GM21423 (cell line): ENCODE data around the gene SIGLEC1.

Experiments
- ATAC-seq: cut with Tn5 transposase; IDR thresholded peaks from one replicate; pipeline ENCODE4 v1.9.1; 2021; ENCODE audit warnings: mild to moderate bottlenecking, moderate library complexity; ENCODE audit not compliant: unreplicated experiment

Gene SIGLEC1

GRCh38 chr20:3712279-3712873 lies at the start of gene SIGLEC1:
SIGLEC1 (minus strand) TSS chr20:3712600; CDS start chr20:3707128, 5,472 bp downstream.
- no peak for ATAC-seq

DNA sequence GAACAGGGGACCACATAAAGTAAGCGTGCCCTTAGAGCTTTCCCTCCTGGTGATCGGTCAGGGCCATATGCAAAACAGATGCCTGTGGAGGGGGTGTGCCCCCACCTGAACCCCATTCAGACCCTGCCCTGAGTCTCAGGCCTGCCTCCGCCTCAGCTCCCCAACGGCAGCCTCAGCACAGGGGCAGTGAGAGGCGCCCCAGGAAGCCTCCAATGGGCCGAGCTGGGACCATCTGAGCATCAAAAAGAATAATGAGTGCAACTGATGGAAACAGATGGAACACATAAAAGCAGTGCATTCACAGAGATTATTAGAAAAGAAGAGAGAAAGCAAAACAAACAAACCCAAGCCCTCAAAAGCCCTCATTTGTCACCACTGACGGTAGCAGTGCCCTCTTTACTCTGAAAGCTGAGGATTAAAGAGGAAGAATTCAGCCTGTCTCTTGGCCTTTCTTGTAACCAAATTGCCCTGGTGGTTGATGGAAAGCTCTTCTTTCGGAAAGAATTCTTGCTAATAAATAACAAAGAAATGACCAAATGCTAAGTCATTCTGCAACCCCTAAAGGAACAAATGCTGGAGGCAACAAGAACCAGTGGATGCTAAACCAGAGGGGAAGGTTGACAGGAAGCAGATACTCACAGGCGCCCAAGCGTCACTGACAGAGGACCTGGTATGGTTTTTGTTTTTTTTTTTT lies 48.4 kb upstream of the SIGLEC1 start:
- peak; percentile 57 for ATAC-seq

GRCh38 chr20:3759884-3760283 lies 47.5 kb upstream of the SIGLEC1 start:
- no peak for ATAC-seq

DNA sequence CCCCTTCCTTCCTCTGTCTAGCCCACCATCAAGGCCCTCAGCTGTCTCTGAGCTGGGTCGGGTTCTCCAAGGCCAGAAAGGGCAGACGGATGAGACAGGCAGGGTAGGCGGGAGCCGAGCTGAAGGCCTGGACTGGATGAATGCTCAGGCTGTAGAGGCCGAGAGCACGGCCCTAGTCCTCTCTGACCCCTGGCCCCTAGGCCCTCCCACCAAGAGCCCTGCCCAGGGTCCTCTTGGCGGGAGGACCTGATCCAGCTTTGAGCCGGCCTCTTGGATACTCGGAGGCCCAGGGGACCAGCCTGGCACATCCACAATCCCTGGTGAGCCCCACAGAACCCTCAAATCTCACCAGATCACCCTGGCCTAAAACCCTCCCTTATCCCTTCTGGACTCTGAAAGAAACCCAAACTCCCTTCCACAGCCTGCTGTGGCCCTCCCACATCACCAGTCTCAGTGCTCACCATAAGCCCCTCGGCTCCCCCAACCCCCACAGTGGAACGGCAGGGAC lies 47.0 kb upstream of the SIGLEC1 start:
- no peak for ATAC-seq

DNA sequence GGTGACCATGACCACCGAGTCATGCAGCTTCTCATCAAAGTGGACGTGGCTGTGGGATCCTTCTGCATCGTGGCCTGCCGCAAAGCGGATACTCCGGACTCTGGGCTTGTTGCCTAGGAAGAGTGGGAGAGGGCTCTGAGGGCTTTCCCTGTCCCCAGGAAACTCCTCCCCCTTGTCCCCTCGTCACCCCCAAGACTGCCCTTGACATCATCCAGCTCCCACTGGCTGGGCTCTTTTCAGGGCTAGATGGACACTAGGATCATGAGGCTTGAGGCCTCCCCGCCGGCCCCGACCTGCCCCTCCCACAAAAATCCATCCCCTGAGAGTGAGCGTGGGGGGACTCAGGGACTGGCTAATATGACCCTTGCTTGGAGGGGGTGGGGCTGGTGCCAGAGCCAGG lies 46.2 kb upstream of the SIGLEC1 start:
- no peak for ATAC-seq

GRCh38 chr20:3757268-3757667 lies 44.9 kb upstream of the SIGLEC1 start:
- no peak for ATAC-seq

- no peak for ATAC-seq
These were observed 43.5 kb upstream of the SIGLEC1 start for GRCh38 chr20:3755814-3756480.

DNA sequence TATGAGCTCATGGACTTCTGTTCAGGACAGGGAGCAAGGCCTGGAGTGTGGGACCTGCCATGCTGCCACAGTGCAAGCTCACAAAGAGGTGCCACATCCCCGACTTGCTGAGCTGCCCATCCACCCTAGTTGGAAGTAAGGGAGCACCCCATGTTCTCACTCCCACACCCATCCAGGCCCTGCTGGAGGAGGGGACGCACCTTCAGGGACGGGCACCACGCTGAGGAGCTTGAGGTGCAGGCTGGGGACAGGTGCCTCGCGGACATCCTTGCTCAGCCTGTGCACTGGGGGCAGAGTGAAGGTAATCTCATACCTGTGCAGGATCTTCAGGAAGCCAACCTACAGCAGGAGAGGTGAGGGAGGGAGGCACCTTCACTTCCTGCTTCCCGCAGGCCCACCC lies 42.9 kb upstream of the SIGLEC1 start:
- ATAC-seq, result no peak

DNA sequence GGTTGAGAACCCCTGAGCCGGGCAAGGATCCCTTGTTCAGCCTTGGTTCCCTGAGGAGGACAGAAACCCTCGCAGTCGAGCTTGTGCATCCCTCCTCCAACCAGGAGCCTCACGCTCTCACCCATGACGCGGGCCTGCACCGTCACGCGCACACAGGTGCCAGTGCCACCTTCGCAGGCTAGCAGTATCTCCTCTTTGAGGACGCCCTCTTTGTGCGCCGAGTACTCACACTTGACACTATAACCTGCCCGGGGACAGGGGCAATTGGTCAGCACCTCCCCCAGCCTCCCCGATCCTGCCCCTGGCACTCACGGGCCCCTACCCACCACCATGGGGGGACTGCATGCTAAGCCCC lies 41.9 kb upstream of the SIGLEC1 start:
- no peak for ATAC-seq

GRCh38 chr20:3753501-3754275 lies 41.3 kb upstream of the SIGLEC1 start:
- ATAC-seq, result no peak

DNA sequence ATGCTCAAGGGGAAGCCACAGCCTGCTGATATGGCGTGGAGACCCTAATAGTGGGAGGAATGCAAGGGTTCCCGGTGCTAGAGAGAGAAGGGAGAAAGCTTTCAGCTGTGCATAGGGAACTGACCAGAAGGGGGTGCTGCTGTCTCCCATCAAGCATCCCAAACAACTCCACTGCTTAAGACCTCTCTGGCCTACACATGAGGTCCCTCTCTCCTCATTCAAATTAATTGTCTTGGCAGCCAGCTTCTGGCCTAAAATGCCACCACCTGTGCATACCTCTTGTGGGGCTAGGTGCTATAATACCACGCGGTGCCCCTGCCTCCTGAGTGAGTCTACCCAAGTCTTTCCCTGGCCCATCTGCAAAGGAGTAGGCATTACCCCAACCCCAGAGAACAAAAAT lies 40.7 kb upstream of the SIGLEC1 start:
- no peak for ATAC-seq

GRCh38 chr20:3752386-3752759 lies 40.0 kb upstream of the SIGLEC1 start:
- no peak for ATAC-seq

DNA sequence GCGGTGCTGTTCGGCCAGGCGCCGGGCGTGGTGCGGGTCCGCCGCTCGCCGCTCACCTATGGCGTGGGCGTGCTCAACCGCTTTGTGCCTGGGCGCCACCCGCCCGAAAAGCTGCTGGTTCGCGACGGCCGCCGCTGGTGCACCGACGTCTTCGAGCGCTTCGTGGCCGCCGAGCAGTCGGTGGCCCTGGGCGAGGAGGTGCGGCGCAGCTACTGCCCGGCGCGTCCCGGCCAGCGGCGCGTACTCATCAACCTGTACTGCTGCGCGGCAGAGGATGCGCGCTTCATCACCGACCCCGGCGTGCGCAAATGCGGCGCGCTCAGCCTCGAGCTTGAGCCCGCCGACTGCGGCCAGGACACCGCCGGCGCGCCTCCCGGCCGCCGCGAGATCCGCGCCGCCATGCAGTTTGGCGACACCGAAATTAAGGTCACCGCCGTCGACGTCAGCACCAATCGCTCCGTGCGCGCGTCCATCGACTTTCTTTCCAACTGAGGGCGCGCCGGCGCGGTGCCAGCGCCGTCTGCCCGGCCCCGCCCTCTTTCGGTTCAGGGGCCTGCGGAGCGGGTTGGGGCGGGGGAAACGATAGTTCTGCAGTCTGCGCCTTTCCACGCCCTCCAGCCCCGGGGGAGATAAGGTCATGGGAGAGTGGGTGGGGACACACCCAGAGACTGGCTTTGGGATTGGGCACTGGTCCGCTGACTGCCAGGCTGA lies 39.4 kb upstream of the SIGLEC1 start:
- ATAC-seq, result no peak

DNA sequence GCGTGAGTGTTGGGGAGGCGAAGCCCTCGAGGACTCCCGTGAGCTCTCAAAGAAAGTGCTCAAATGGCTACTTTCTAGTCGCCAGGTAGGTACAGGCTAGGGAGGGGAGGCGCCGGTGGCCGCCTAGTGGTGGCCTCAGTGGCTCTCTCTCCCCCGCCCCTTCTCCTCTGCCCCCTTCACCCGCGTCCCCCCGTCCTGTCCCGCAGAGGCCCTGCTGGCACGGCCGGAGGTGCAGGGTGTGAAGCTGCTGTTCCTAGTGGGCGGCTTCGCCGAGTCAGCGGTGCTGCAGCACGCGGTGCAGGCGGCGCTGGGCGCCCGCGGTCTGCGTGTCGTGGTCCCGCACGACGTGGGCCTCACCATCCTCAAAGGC lies 38.9 kb upstream of the SIGLEC1 start:
- ATAC-seq, result no peak

DNA sequence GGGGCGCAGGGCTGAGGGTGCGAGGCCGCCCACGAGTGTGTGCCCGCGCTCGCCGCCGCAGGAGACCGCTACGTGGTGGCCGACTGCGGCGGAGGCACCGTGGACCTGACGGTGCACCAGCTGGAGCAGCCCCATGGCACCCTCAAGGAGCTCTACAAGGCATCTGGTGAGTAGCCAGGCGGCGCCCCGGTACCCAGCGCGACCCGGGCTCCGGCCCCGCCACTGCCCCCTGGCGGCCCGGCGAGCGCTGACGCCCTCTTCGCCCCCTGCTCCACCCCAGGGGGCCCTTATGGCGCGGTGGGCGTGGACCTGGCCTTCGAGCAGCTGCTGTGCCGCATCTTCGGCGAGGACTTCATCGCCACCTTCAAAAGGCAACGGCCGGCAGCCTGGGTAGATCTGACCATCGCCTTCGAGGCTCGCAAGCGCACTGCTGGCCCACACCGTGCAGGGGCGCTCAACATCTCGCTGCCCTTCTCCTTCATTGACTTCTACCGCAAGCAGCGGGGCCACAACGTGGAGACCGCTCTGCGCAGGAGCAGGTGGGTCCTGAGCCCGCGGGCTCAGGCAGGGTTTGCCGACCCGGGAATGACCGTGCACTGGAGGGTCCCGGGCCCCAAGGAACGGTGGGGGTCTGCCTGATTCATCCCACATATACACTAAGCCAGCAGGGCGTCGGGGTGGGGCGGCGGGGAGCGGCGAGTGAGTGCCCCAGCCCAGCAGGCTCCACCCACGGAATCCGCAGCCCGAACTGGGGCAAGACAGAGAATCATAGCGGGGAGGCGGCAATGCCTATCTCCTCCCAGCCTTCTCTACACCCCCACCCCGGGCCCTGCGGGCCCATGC lies 37.5 kb upstream of the SIGLEC1 start:
- no peak for ATAC-seq

- ATAC-seq, result no peak
These were observed 36.8 kb upstream of the SIGLEC1 start for GRCh38 chr20:3749087-3749688.

GRCh38 chr20:3748073-3748472 lies 35.7 kb upstream of the SIGLEC1 start:
- ATAC-seq, result no peak

GRCh38 chr20:3747471-3747870 lies 35.1 kb upstream of the SIGLEC1 start:
- no peak for ATAC-seq

DNA sequence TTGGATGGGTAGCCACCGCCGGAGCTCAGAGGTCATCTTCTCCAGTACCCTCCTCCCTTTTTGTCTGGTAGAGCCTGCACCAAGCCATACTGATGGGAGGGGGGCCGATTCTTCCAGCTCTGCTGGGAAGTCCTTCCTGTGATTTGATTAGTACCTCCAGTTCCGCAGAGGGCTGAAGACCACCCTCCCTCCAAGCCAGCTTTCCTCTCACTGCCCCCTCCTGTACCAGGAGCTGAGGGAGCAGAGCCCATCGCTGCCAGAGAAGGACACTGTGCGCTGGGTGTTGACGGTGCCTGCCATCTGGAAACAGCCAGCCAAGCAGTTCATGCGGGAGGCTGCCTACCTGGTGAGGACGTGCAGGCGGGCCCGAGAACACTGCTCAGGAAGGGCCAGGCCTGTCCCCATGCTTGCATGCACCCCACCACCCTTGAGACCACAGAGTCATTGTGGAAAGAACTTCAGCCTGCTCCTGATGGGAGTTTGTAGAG lies 33.3 kb upstream of the SIGLEC1 start:
- ATAC-seq, result no peak
